ENCODE results near the gene OSBPL2.

The OSBPL2 gene

DNA sequence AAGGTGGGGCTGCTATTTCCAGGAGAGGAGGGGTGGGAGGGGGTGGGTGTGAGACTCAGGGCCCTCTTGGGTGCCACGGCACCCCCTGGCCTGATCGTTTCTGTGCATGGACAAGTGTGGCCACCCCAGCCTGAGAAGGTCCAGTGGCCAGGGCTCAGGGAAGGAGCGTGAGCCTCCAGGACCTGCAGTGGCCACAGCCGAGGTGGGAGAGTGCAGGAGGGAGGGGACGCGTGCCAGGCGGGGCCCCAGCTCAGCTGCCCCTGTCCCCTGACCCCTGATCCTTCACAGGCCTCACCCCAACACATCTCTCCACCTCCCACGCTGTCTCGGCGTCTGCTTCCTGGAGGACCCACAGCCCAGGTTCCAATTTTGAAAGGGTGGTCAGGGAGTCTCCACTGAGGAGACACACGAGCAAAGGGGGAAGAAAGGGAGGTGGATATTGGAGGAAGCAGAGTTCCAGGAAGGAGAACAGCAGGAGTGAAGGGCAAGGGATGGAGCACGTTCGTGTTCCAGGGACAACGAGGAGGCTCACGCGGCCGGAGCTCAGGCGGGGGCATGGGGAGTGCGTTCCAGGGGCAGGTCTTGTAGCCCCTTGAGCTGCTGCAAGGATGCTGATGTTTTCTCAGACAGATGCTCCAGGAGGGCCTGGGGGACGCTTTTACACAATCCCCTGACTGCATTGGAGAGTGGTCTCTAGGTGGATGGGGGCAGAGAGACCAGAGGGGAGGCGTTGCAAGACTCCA is 14.0 kb upstream of the OSBPL2 start:
- H3K4me3 ChIP-seq (ENCODE audit: low read depth, low read length), result no peak overlapping the region
- DNase-seq (ENCODE audit: low read depth), result no peak
- TF ChIP-seq, protein P1, sequence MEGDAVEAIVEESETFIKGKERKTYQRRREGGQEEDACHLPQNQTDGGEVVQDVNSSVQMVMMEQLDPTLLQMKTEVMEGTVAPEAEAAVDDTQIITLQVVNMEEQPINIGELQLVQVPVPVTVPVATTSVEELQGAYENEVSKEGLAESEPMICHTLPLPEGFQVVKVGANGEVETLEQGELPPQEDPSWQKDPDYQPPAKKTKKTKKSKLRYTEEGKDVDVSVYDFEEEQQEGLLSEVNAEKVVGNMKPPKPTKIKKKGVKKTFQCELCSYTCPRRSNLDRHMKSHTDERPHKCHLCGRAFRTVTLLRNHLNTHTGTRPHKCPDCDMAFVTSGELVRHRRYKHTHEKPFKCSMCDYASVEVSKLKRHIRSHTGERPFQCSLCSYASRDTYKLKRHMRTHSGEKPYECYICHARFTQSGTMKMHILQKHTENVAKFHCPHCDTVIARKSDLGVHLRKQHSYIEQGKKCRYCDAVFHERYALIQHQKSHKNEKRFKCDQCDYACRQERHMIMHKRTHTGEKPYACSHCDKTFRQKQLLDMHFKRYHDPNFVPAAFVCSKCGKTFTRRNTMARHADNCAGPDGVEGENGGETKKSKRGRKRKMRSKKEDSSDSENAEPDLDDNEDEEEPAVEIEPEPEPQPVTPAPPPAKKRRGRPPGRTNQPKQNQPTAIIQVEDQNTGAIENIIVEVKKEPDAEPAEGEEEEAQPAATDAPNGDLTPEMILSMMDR (IDR thresholded peaks at IDR 0.05; ENCODE audit: low read depth, low read length, missing control alignments), result no peak

- no peak overlapping the region for H3K4me3 ChIP-seq (ENCODE audit: low read depth, low read length)
- TF ChIP-seq, protein P1 (IDR thresholded peaks at IDR 0.05; ENCODE audit: low read depth, low read length, missing control alignments), result no peak
- DNase-seq (ENCODE audit: low read depth), result no peak
These were observed 13.3 kb upstream of the OSBPL2 start for GRCh38 chr20:62225026-62225425.

GRCh38 chr20:62225820-62226635 is 12.3 kb upstream of the OSBPL2 start:
- no peak overlapping the region for H3K4me3 ChIP-seq (ENCODE audit: low read depth, low read length)
- DNase-seq (ENCODE audit: low read depth), result no peak
- TF ChIP-seq, protein P1 (IDR thresholded peaks at IDR 0.05; ENCODE audit: low read depth, low read length, missing control alignments), result no peak

GRCh38 chr20:62226707-62227590 is 11.4 kb upstream of the OSBPL2 start:
- no peak for DNase-seq (ENCODE audit: low read depth)
- TF ChIP-seq, protein P1 (IDR thresholded peaks at IDR 0.05; ENCODE audit: low read depth, low read length, missing control alignments), result no peak
- no peak overlapping the region for H3K4me3 ChIP-seq (ENCODE audit: low read depth, low read length)

GRCh38 chr20:62227591-62227976 is 10.7 kb upstream of the OSBPL2 start:
- TF ChIP-seq, protein P1 (IDR thresholded peaks at IDR 0.05; ENCODE audit: low read depth, low read length, missing control alignments), result no peak
- DNase-seq (ENCODE audit: low read depth), result no peak
- H3K4me3 ChIP-seq (ENCODE audit: low read depth, low read length), result no peak overlapping the region

- no peak overlapping the region for H3K4me3 ChIP-seq (ENCODE audit: low read depth, low read length)
- DNase-seq (ENCODE audit: low read depth), result no peak
- TF ChIP-seq, protein P1 (IDR thresholded peaks at IDR 0.05; ENCODE audit: low read depth, low read length, missing control alignments), result no peak
These were observed 10.1 kb upstream of the OSBPL2 start for GRCh38 chr20:62227977-62228958.
